ENCODE data around the gene PCSK5.
"Not testable (repeated sequence)": the region's sequence is repeated elsewhere in the genome, so short reads cannot be mapped to it uniquely, and the experiment has no call there.

PCSK5 gene

DNA sequence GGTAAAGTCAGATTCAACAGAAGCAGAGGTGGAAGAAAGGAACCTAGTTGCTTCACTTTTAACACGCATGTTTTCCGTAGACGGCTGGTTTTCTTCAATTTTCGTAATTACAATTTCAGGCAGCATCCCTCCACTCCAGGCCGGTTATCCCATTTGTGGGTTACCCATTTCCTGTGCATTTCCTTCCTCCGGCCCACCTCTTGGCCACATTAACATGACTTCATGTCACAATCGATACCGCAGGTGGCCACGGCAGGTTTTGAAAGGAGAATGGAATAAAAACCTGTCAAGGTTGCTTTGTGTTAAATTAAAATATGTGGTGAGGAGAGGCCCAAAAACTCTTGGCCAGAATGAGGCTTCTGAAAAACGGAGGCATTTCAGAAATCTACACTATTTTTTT, 130.2 kb downstream of the PCSK5 start:
- DNase-seq = no peak

DNA sequence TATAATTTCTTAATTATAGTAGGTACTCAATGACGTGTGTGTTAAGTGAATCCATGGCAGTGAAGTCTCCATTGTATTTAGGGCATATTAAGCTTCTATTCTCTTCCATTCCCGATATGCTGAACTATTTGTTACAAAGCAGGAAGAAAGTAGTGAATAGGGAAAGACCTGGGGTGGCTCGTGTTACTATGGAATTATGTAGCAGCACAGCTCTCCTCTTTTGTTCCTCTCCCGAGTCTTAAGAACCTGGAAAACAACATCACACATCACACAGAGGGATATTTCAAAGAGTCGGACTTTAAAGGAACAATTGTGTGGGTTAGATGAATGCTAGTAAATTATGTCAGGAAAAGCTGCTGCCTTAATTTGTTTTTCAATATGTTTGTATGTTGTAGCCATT, 131.8 kb downstream of the PCSK5 start:
- no peak for DNase-seq

DNA sequence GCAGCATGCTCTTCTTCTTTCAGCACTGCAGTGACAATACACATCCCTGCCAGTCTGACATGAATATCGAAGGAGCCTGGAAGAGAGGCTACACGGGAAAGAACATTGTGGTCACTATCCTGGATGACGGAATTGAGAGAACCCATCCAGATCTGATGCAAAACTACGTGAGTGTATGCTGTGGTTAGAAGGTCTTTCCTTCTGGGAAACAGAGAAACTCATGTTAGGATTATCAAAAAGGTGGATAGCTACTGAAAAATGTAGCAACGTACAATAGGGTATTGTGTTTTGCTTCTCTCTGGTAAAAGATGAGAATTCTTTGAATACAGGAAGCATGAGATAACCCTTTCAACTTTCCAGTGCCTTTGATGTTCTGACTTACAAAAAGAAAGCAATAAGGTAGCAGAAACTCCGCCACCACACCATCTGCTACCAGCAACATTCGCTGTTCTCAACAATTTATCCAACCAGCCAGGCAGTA, 133.3 kb downstream of the PCSK5 start:
- DNase-seq = no peak

DNA sequence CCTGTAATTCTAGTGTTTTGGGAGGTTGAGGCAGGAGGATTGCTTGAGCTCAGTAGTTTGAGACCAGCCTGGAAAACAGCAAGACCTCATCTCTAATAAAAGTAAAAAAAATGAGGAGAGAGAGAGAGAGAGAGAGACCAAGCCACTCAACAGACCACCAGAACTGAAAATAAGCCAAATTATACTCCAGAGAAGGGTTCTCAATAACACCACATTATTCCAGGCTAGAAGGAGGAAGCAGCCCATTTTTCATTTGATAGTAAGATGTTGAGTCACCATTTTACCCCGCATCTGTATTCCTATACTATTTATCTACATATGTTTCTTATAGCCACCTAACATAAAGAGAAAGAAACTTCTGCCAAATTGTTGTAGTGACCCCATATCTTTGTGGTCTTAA, 134.8 kb downstream of the PCSK5 start:
- DNase-seq = no peak

- DNase-seq = no peak
Observed at GRCh38 chr9:76026796-76027195, 136.3 kb downstream of the PCSK5 start.

- DNase-seq = no peak
Observed at GRCh38 chr9:76027416-76027815, 136.9 kb downstream of the PCSK5 start.

DNA sequence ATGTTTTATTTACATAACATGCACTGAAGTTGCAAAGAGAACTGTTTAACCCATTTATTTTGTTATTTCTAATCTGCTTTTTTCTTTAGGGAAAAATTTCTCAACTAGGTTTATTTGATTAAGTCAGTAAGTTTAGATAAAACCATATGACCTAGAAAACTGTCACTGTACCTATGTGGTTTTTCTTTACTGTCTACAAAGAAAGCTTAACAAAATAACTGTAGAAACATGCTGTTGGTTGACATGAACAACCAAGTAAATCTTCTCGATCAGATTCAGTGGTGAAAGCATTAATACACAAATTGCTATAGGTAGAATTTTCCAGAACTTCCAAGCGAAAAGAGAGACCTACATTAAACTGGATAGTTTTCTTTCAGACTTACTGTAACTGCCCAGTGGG, 137.4 kb downstream of the PCSK5 start:
- no peak for DNase-seq

DNA sequence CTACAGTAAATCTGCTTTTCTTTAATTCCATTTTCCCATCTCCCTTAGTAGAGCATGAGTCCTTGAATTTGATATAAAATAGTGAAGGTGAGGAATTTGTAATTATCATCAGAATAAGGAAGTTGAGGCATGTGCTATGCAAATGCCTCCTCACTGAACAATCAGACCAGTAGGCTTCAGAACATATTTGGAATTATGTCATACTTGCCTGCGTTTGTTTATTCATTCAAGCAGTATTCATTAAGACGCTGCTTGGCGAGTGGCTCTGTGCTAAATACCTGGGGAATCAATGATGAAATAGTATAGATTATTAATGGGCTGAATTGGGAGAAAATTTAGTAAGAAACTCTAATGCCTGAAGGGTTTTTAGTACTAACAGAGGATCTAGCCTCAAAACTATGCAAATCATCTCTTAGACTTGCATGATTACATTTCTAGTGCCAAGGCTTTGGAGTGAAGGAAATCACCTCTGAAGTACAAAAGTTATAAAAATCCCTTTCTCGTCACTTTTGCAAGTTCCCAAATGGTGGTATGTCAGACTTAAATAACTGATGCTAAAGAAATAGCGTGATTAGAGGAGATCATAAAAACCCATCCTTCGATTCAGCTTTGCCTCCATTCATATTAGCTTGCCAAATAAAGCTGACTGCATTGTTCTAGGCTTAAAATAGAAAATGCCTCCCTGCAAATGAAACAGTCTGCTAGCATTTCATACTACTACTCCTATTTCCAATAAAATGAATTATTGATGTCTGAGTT, 141.7 kb downstream of the PCSK5 start:
- no peak for DNase-seq

GRCh38 chr9:76032797-76033373, 142.4 kb downstream of the PCSK5 start:
- no peak for DNase-seq

DNA sequence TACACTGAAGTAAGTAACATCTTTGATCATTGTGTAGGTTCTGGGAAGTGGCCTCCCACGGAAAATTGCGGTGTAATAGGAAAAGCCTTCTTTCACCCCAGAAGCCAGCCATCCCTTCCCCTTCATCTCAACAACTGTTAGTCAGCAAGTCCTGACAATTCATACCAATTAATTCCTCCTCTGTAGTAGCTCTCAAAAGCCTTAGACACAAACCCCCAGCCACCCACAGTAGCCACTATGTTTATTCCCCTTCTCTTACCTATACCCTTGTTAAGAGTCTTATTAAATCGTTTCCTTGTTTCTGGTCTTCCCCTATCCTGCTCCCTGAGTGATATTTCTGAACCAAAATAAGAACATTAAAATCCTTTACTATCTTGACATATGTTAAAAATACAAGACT, 143.6 kb downstream of the PCSK5 start:
- DNase-seq = no peak

DNA sequence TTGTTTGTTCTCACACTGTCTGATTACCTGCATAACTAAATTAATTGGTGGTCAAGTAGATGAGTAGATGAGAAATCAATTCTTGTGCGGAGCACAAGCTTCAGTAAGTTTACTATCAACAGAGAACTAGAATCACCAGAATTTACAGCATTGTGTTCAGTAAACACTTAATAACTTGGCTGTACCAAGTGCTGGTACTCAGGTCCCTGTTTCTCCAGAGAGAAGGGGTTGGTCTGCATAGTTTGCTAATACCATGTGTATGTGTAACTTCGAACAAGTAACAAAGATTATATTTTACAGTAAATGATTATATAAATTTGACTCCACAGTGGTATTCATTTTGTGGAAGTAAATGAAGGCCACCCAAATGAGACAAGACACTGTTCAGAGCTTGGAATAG, 146.3 kb downstream of the PCSK5 start:
- no peak for DNase-seq

DNA sequence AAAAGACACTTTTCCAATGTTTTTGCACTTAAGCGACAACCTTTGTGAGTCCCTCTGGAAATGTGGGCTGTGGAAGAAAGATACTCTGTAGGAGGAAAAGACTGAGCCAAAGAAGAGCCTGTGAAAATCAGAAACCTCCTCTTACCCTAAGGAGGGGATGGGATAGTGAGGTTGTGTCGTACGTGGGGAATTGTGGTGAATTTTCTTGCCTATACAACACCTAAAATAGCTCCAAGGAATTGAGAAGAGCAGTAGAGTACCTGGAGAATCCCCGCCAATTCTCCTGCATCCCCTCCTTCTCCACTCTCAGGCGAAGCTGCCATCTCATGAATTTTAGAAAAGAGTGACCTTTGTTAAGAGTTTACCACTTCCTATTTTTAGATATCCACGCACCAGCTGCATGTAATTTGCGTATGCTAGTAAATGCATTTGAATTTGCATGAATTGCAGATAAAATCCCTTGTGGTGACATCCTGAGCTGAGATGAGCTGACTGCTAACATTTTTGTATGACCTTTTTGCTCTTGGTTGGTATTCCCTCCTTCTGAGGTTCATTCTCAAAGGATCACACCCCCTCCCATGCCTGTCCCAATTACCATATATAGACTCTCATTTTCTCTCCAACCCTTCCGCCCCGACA, 147.2 kb downstream of the PCSK5 start:
- no peak for DNase-seq

DNA sequence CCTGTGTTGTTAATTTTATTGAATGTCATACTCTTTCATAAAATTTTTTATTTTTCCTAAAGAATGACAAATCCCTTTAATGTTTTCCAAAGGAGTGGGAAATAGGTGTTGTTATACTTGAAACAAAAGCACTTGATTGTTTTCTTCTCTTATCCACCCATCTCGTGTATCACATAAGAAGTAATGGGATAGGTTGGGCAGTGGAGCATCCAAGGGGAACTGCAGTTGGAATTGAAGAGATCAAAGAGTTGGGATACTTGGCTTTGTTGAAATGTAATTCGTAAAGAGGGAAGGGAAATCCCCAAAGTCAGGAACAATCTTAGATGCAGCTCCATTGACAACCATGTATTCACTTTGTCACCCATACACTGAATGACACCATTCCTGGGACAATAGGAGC, 148.0 kb downstream of the PCSK5 start:
- no peak for DNase-seq

DNA sequence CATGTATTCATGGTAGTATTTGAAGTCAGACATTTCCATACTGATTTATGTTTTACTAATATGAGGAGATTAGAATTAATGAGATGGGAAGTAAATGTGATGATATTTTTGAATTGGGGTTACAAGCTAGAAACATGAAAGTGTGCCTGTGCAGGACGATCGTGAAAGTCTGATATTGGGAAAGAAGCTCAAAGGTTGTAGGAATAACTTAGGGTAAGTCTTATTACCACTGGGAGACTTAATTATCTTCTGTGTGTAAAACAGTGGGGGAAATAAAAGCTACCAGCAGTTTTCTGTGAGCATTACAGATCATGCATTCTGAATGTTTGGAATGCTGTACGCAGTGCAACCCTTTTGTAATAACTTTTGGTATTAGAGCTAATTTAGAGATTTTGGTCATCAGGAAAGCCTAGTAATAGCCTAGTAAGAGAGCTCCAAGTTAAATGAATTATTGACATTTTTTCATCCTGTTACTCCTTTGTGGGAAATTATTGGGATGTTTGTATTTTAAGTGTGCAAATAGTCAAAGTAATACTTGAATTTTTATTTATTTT, 153.9 kb downstream of the PCSK5 start:
- DNase-seq = no peak

GRCh38 chr9:76045221-76045620, 154.7 kb downstream of the PCSK5 start:
- no peak for DNase-seq

- DNase-seq = no peak
Observed at GRCh38 chr9:76049341-76049740, 158.9 kb downstream of the PCSK5 start.

DNA sequence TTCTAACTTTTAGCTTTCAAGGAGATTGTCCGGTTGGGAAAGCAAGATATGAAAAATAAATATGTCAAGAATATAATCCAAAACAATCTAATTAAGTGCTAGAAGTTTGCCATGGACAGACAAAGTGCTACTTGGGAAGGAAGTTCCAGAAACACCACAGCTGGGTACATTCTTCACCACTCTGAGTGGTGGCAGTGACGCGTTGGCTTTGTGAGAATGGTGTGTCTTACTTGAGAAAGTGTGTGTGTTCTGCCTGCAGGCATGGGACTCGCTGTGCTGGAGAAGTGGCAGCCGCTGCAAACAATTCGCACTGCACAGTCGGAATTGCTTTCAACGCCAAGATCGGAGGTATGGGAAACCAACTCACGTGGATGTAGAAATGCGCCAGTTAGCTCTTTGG, 177.2 kb downstream of the PCSK5 start:
- no peak for DNase-seq

GRCh38 chr9:76077537-76077936, 187.1 kb downstream of the PCSK5 start:
- DNase-seq = no peak

GRCh38 chr9:76081281-76081680, 190.8 kb downstream of the PCSK5 start:
- not testable (repeated sequence) for DNase-seq

DNA sequence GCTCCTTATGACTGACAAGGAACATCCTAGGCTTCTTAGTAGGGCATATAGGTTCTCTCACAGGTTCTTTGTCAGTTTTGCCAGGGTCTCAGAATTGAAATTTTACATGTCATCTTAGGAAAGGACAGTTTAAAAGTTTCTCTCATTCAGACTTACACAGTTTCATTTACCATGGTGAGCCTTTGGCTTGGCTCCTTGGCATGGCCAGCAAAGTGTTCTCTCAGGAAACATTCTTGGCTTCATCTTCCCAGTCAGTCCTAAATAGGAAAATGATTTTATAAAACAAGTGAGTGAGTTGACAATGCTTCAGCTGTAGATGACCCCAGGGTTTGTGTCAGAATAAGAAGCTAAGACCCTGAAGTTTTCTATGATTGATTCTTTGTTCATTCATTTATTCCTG, 191.6 kb downstream of the PCSK5 start:
- no peak for DNase-seq

GRCh38 chr9:76085596-76085995, 195.1 kb downstream of the PCSK5 start:
- no peak for DNase-seq

GRCh38 chr9:76086539-76086938, 196.1 kb downstream of the PCSK5 start:
- no peak for DNase-seq

DNA sequence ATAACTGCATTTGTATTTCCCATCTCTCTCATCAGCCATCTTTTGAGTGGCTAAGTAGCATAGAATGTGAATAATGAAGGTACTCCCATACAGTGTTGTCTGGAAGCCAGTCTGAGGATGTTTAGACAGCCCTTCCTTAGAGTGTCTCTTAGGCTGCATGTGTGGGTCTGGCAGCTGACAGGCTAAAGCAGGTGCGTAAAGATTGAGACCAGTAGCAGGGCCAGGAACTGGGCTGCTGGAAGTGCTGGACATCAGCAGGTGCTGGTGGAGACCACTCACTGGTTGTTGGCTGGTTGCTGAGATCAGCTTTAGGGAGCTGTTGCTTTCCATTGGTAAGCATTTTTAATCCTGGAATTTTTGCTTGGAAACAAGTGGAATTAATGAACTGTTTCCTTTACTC, 197.5 kb downstream of the PCSK5 start:
- no peak for DNase-seq

- no peak for DNase-seq
Observed at GRCh38 chr9:76090330-76090729, 199.9 kb downstream of the PCSK5 start.

All from NCI-H1930 (cell line).